Measurements from ENCODE around the gene SNED1. TPM values are rescaled to one million over a fixed set of nuclear protein-coding genes. Genes with fewer than 3 reads are reported as not detected.
A peak's percentile ranks its signal among the peaks of the same experiment; 100 is the strongest.

Gene SNED1
- polyA plus RNA-seq, 3 donors: 0.02 to 3.4 (median 0.12) TPM

DNA sequence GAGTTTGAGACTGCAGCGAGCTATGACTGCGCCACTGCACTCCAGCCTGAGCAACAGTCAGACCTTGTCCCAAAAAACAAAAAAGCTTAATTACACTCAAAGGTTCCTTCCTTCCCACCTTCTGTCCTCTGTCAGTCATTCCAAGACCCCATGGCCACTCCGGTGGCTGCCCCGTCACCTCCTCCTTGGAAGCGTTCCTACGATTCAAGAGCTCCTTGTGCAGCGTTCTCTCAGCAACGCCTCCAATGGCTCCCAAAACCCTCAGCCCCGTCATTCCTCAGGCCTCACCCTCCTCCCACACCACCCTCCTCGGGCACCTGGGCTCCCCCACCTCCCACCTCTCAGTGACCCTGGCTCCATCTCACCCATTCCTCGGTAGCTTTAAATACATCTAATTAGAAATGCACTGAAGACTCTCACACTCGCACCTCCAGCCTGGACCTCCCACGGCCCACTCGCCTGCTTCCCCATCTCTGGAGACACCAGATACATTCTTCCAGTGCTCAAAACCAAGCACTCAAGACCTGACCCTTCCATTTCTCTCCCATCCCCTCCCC lies 142.9 kb downstream of the SNED1 start:
- TF ChIP-seq, protein P1, sequence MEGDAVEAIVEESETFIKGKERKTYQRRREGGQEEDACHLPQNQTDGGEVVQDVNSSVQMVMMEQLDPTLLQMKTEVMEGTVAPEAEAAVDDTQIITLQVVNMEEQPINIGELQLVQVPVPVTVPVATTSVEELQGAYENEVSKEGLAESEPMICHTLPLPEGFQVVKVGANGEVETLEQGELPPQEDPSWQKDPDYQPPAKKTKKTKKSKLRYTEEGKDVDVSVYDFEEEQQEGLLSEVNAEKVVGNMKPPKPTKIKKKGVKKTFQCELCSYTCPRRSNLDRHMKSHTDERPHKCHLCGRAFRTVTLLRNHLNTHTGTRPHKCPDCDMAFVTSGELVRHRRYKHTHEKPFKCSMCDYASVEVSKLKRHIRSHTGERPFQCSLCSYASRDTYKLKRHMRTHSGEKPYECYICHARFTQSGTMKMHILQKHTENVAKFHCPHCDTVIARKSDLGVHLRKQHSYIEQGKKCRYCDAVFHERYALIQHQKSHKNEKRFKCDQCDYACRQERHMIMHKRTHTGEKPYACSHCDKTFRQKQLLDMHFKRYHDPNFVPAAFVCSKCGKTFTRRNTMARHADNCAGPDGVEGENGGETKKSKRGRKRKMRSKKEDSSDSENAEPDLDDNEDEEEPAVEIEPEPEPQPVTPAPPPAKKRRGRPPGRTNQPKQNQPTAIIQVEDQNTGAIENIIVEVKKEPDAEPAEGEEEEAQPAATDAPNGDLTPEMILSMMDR (IDR thresholded peaks at IDR 0.05): no peak
- H3K27ac ChIP-seq (ENCODE audit: low read depth in 1 of 2, low read length in 2 of 2): no peak overlapping the region
- no peak overlapping the region for H3K4me3 ChIP-seq (replicated peaks in 1 of 3; ENCODE audit: low read depth in 2 of 3, low read length in 3 of 3)
- 98% methylated on average over 13 of the region's 14 CpGs for WGBS (ENCODE audit: insufficient coverage)
- no peak for DNase-seq
- H3K79me2 ChIP-seq (ENCODE audit: insufficient read depth, low read length): no peaks in the 10 kb centered on the region
- no peak overlapping the region for H3K4me2 ChIP-seq (replicated peaks; ENCODE audit: extremely low read depth, low read length, poor library complexity, severe bottlenecking)
- no peaks in the 10 kb centered on the region for H4K20me1 ChIP-seq (ENCODE audit: insufficient read depth, low read length)
- Mint-ChIP-seq H3K4me1 (no peaks in the 10 kb centered on the region), H3K4me3 (no peak overlapping the region), H3K36me3 (peaks cover 23 to 30% of the 10 kb centered on the region in 2 donors), H3K27me3 (ENCODE audit: low read depth in 3 of 3) (peaks cover 0 to 2% (median 1%) of the 10 kb centered on the region in 3 donors), H3K27ac (peak overlapping the region in 1 of 7 donors; percentile 13), H3K9me3 (no peaks in the 10 kb centered on the region)
- no peaks in the 10 kb centered on the region for H3K4me1 ChIP-seq (ENCODE audit: control insufficient read depth in 1 of 2, insufficient read depth in 2 of 2, low read length in 2 of 2)
- H2AFZ ChIP-seq (ENCODE audit: insufficient read depth, low read depth, low read length, poor library complexity, severe bottlenecking): no peak overlapping the region
- intact Hi-C loops (cut with micrococcal nuclease): no loop called here
- no peaks in the 10 kb centered on the region for H3K27me3 ChIP-seq (ENCODE audit: control insufficient read depth in 2 of 2, insufficient read depth in 2 of 2, low read length in 2 of 2)
- no peaks in the 10 kb centered on the region for H3K9me3 ChIP-seq (replicated peaks in 1 of 2; ENCODE audit: control insufficient read depth in 1 of 2, insufficient read depth in 1 of 2, low read length in 2 of 2)
- peaks cover 5 to 36% of the 10 kb centered on the region in 2 donors for H3K36me3 ChIP-seq (replicated peaks in 1 of 2; ENCODE audit: control insufficient read depth in 1 of 2, insufficient read depth in 2 of 2, low read length in 2 of 2)
- H3K9ac ChIP-seq (ENCODE audit: insufficient read depth, low read length, poor library complexity, severe bottlenecking): no peak overlapping the region

DNA sequence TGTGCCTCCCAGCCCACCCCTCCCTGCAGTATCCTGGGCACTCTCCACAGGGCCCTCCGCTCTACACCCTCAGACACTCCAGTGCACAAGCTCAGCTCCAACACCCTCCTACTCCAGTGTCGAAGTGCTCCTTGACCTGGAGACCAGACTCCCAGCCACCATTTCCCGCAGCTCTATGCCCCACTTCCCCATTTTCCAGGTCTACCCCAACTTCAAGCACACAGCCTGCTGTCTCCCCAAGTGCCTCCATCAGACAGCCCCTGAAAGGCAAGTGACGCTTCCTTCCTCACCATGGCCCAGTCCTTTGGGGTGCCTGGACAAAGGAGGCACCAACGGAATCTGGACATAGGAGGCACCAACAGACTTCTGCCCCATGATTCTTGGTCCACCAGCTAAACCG lies 143.6 kb downstream of the SNED1 start:
- H3K4me2 ChIP-seq (replicated peaks; ENCODE audit: extremely low read depth, low read length, poor library complexity, severe bottlenecking): no peak overlapping the region
- no peak overlapping the region for H3K4me3 Mint-ChIP-seq
- intact Hi-C loops (cut with micrococcal nuclease): no loop called here

More for the DNA sequence above, 143.6 kb downstream of the SNED1 start:
- no peaks in the 10 kb centered on the region for H3K9me3 Mint-ChIP-seq
- H3K27me3 Mint-ChIP-seq (ENCODE audit: low read depth in 3 of 3): peaks cover 0 to 2% (median 1%) of the 10 kb centered on the region in 3 donors
- TF ChIP-seq, protein P1 (IDR thresholded peaks at IDR 0.05): no peak
- H3K4me3 ChIP-seq (replicated peaks in 1 of 3; ENCODE audit: low read depth in 2 of 3, low read length in 3 of 3): no peak overlapping the region
- no peaks in the 10 kb centered on the region for H3K27me3 ChIP-seq (ENCODE audit: control insufficient read depth in 2 of 2, insufficient read depth in 2 of 2, low read length in 2 of 2)
- H3K9me3 ChIP-seq (replicated peaks in 1 of 2; ENCODE audit: control insufficient read depth in 1 of 2, insufficient read depth in 1 of 2, low read length in 2 of 2): no peaks in the 10 kb centered on the region
- WGBS (ENCODE audit: insufficient coverage): 97% methylated on average over 3 of the region's 6 CpGs
- no peak overlapping the region for H3K9ac ChIP-seq (ENCODE audit: insufficient read depth, low read length, poor library complexity, severe bottlenecking)
- H3K4me1 ChIP-seq (ENCODE audit: control insufficient read depth in 1 of 2, insufficient read depth in 2 of 2, low read length in 2 of 2): no peaks in the 10 kb centered on the region
- no peaks in the 10 kb centered on the region for H3K4me1 Mint-ChIP-seq
- DNase-seq: no peak
- H3K27ac ChIP-seq (ENCODE audit: low read depth in 1 of 2, low read length in 2 of 2): no peak overlapping the region
- peaks cover 5 to 36% of the 10 kb centered on the region in 2 donors for H3K36me3 ChIP-seq (replicated peaks in 1 of 2; ENCODE audit: control insufficient read depth in 1 of 2, insufficient read depth in 2 of 2, low read length in 2 of 2)
- H3K79me2 ChIP-seq (ENCODE audit: insufficient read depth, low read length): no peaks in the 10 kb centered on the region
- no peak overlapping the region for H2AFZ ChIP-seq (ENCODE audit: insufficient read depth, low read depth, low read length, poor library complexity, severe bottlenecking)
- H3K36me3 Mint-ChIP-seq: peaks cover 18 to 26% of the 10 kb centered on the region in 2 donors
- peak overlapping the region in 1 of 7 donors; percentile 59 for H3K27ac Mint-ChIP-seq
- no peaks in the 10 kb centered on the region for H4K20me1 ChIP-seq (ENCODE audit: insufficient read depth, low read length)

All from CD14-positive monocyte (primary cell).